B cell (primary cell): ENCODE results near the gene PGAM5. TPM values are rescaled to one million over a fixed set of nuclear protein-coding genes. Genes with fewer than 3 reads are reported as not detected.

Source experiments
- ATAC-seq: fragments of 200-7000 bp; cut with Tn5 transposase; one replicate; pipeline ENCODE4 v1.10.0; 2021; ENCODE audit warnings: low read depth, mild to moderate bottlenecking, moderate number of reproducible peaks, moderate library complexity
- CTCF ChIA-PET: fragments of 350-600 bp; sonication (Branson Sonifier 250); formaldehyde crosslinking; loops from one replicate; lab custom pipeline; 2021; ENCODE audit warnings: antibody characterized with exemption, inconsistent platforms; lab: Charles Lee
- POLR2A ChIA-PET: fragments of 350-600 bp; sonication (Branson Sonifier 250); formaldehyde crosslinking; loops from one replicate; lab custom pipeline; 2021; ENCODE audit warnings: antibody characterized with exemption; lab: Charles Lee
- DNase-seq: peaks from one replicate; pipeline ENCODE4 v3.0.0; 2013
- H2AFZ ChIP-seq: 2 replicates; pipeline ENCODE4 v1.6.1; 2012; ENCODE audit warnings: mild to moderate bottlenecking, low read depth, low read length; ENCODE audit not compliant: insufficient read depth, poor library complexity, severe bottlenecking
- H3K27ac ChIP-seq, 2 donors: 1 replicate in 1 of 2; 2 replicates in 1 of 2; pipeline ENCODE4 v1.5.1; 2012 to 2013; ENCODE audit warnings: low read length in 2 of 2, mild to moderate bottlenecking in 2 of 2, moderate library complexity in 1 of 2
- H3K27me3 ChIP-seq, 4 experiments: fragments of 200-600 bp in 1 of 4; sonication (generic) in 1 of 4; replicated peaks in 1 of 4; 1 replicate in 2 of 4; 2 replicates in 2 of 4; pipeline versions ENCODE4 v1.6.1 to v1.7.0; 2013 to 2016; ENCODE audit warnings: low read length in 3 of 4, mild to moderate bottlenecking in 2 of 4, mixed read lengths in 1 of 4, moderate library complexity in 1 of 4; ENCODE audit not compliant: insufficient read depth in 4 of 4, control insufficient read depth in 3 of 4; ENCODE audit errors: control extremely low read depth in 1 of 4
- H3K36me3 ChIP-seq, 2 experiments: replicated peaks in 1 of 2; 1 replicate in 1 of 2; 2 replicates in 1 of 2; pipeline versions ENCODE4 v1.6.1 to v1.7.1; 2013; ENCODE audit warnings: low read length in 1 of 2; ENCODE audit not compliant: insufficient read depth in 2 of 2, control insufficient read depth in 1 of 2; ENCODE audit errors: control extremely low read depth in 1 of 2, extremely low read depth in 1 of 2
- H3K4me1 ChIP-seq, 2 donors: fragments of 200-600 bp in 1 of 2; sonication (generic) in 1 of 2; 1 replicate in 1 of 2; 2 replicates in 1 of 2; pipeline versions ENCODE4 v1.5.1 to v1.6.1; 2013 to 2017; ENCODE audit warnings: low read length in 2 of 2; ENCODE audit not compliant: control insufficient read depth in 2 of 2, insufficient read depth in 2 of 2
- H3K4me2 ChIP-seq: replicated peaks from 2 replicates; pipeline ENCODE3; 2012; ENCODE audit warnings: mild to moderate bottlenecking, low read depth, low read length; ENCODE audit not compliant: poor library complexity, severe bottlenecking
- H3K4me3 ChIP-seq, 5 experiments: fragments of 200-600 bp in 1 of 5; sonication (generic) in 1 of 5; 1 replicate in 3 of 5; 2 replicates in 2 of 5; pipeline versions ENCODE4 v1.5.1 to v1.7.0; 2011 to 2016; ENCODE audit warnings: low read length in 4 of 5, mild to moderate bottlenecking in 4 of 5, low read depth in 2 of 5, control low read depth in 1 of 5, moderate library complexity in 1 of 5; ENCODE audit not compliant: insufficient read depth in 1 of 5; ENCODE audit errors: control extremely low read depth in 1 of 5, extremely low read depth in 1 of 5
- H3K79me2 ChIP-seq: fragments of 200-600 bp; sonication (generic); one replicate; pipeline ENCODE4 v1.6.0; 2016; ENCODE audit warnings: low read length; ENCODE audit not compliant: control insufficient read depth, insufficient read depth
- H3K9ac ChIP-seq: fragments of 200-600 bp; sonication (generic); 2 replicates; pipeline ENCODE4 v1.6.1; 2017; ENCODE audit warnings: mild to moderate bottlenecking, low read length, moderate library complexity
- H3K9me3 ChIP-seq, 3 donors: one replicate each; pipeline versions ENCODE4 v1.6.1 to v1.7.1; 2013; ENCODE audit warnings: low read length in 2 of 3; ENCODE audit not compliant: control insufficient read depth in 2 of 3, insufficient read depth in 1 of 3; ENCODE audit errors: control extremely low read depth in 1 of 3
- H4K20me1 ChIP-seq: 2 replicates; pipeline ENCODE4 v1.6.0; 2012; ENCODE audit warnings: mild to moderate bottlenecking, low read length; ENCODE audit not compliant: insufficient read depth, control insufficient read depth, poor library complexity, severe bottlenecking
- H3K27ac Mint-ChIP-seq: one replicate; pipeline ENCODE4 v1.8.0; 2021; ENCODE audit warnings: mixed read lengths
- H3K27me3 Mint-ChIP-seq: one replicate; pipeline ENCODE4 v1.8.0; 2021; ENCODE audit warnings: mixed read lengths
- H3K4me1 Mint-ChIP-seq: one replicate; pipeline ENCODE4 v1.8.0; 2021; ENCODE audit warnings: mixed read lengths
- H3K4me3 Mint-ChIP-seq: one replicate; pipeline ENCODE4 v1.8.0; 2021; ENCODE audit warnings: mixed read lengths
- H3K9me3 Mint-ChIP-seq: one replicate; pipeline ENCODE4 v1.8.0; 2022; ENCODE audit warnings: mixed read lengths; ENCODE audit not compliant: insufficient read depth
- EZH2 ChIP-seq: IDR thresholded peaks from 2 replicates; pipeline ENCODE4 v1.6.1; 2012; ENCODE audit warnings: borderline replicate concordance, low read depth, mild to moderate bottlenecking, moderate library complexity, low read length; ENCODE audit not compliant: insufficient read depth, poor library complexity, severe bottlenecking
- WGBS: methylation state at CpG from one replicate; pipeline ENCODE4 v1.1.5; 2013; ENCODE audit warnings: missing lambda C conversion rate; ENCODE audit not compliant: insufficient coverage; 5-methylcytosine and 5-hydroxymethylcytosine counted together
- intact Hi-C: fragments of 100-400 bp; cut with micrococcal nuclease; formaldehyde crosslinking; loops from one replicate; pipeline ENCODE4 v1.10.0; 2022
- polyA plus RNA-seq: library from polyadenylated mRNA; depleted of rRNA; stranded (reverse); fragments of >200 nt; gene quantifications from 2 replicates; pipeline ENCODE4 v1.2.3, GENCODE V29; 2012
- total RNA-seq, 2 donors: library from RNA; stranded (reverse); fragments of 120-200 nt in 1 of 2; gene quantifications; 1 replicate in 1 of 2; 2 replicates in 1 of 2; pipeline versions ENCODE4 v1.2.3 to v1.2.4, GENCODE V29; 2013 to 2022
- TF ChIP-seq, protein P1 (sequence below): fragments of 200-600 bp; IDR thresholded peaks from one replicate; pipeline ENCODE4 v1.8.0; 2022; ENCODE audit warnings: antibody characterized with exemption, mild to moderate bottlenecking

PGAM5 gene
- total and polyA plus RNA-seq, 2 donors (not counting 1 experiment from before 2014, with no cell fraction given): 14.6 to 29.9 TPM

DNA sequence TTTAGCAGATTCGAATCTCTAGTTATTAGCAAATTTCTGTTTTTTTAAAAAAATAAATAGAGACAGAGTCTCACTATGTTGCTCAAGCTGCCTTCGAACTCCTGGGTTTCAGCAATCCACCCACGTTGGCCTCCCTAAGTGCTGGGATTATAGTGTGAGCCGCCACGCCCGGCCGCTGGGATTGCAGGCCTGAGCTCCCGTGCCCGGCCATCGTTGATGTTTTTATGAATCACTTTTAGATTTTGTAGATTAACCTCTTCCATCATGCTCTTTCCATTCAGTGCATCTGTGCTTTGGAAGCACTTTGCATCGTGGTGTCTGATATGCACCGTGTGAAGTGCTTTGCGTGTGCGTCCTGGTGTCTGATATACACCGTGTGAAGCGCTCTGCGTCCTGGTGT is 20.9 kb downstream of the PGAM5 start:
- 99% methylated on average over 16 of the region's 17 CpGs for WGBS
- no peak overlapping the region for H2AFZ ChIP-seq
- no peak overlapping the region for H3K9ac ChIP-seq
- intact Hi-C loops: no loop called here
- ChIA-PET POLR2A (no interaction called here), CTCF (no interaction called here)
- no peaks in the 10 kb centered on the region for H3K27me3 ChIP-seq
- no peak overlapping the region for H3K27ac Mint-ChIP-seq
- no peak for DNase-seq
- no peak overlapping the region for H3K4me2 ChIP-seq
- H3K9me3 Mint-ChIP-seq: no peaks in the 10 kb centered on the region
- H3K4me1 Mint-ChIP-seq: no peaks in the 10 kb centered on the region
- H3K4me1 ChIP-seq: no peaks in the 10 kb centered on the region
- H3K27me3 Mint-ChIP-seq: no peaks in the 10 kb centered on the region
- peaks cover 0 to 80% of the 10 kb centered on the region in 2 experiments for H3K36me3 ChIP-seq
- TF ChIP-seq, protein P1, sequence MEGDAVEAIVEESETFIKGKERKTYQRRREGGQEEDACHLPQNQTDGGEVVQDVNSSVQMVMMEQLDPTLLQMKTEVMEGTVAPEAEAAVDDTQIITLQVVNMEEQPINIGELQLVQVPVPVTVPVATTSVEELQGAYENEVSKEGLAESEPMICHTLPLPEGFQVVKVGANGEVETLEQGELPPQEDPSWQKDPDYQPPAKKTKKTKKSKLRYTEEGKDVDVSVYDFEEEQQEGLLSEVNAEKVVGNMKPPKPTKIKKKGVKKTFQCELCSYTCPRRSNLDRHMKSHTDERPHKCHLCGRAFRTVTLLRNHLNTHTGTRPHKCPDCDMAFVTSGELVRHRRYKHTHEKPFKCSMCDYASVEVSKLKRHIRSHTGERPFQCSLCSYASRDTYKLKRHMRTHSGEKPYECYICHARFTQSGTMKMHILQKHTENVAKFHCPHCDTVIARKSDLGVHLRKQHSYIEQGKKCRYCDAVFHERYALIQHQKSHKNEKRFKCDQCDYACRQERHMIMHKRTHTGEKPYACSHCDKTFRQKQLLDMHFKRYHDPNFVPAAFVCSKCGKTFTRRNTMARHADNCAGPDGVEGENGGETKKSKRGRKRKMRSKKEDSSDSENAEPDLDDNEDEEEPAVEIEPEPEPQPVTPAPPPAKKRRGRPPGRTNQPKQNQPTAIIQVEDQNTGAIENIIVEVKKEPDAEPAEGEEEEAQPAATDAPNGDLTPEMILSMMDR: no peak
- no peak for TF ChIP-seq EZH2
- no peak overlapping the region for H3K4me3 Mint-ChIP-seq
- H3K4me3 ChIP-seq: no peak overlapping the region
- H3K79me2 ChIP-seq: peaks cover 7% of the 10 kb centered on the region
- H4K20me1 ChIP-seq: no peaks in the 10 kb centered on the region
- no peak for ATAC-seq
- H3K9me3 ChIP-seq: no peaks in the 10 kb centered on the region
- H3K27ac ChIP-seq: no peak overlapping the region

DNA sequence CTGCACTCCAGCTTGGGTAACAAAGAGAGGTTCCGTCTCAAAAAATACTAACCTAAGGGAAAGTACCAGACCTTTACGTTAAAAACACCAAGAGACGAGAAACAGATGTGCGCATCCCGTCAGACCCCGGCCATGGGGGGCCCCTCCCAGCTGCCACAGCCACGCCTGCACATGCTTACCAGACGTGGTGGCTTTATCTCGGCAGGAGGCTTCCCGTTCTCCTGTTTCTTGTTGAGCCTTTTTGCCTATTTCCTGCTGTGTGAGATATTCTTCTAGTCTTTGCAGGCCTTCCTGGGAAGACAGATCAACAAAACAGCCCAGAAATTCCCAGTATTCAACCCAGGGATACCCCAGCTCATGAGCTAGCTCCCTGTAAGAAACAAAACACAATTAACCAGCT is 23.6 kb downstream of the PGAM5 start:
- peaks cover 0 to 78% of the 10 kb centered on the region in 2 experiments for H3K36me3 ChIP-seq

More for the DNA sequence above, 23.6 kb downstream of the PGAM5 start:
- POLR2A ChIA-PET: no interaction called here
- no peak for DNase-seq
- intact Hi-C loops: no loop called here
- no peak overlapping the region for H2AFZ ChIP-seq
- ATAC-seq: no peak
- Mint-ChIP-seq H3K4me1 (no peaks in the 10 kb centered on the region), H3K4me3 (no peak overlapping the region), H3K27me3 (no peaks in the 10 kb centered on the region), H3K9me3 (no peaks in the 10 kb centered on the region), H3K27ac (no peak overlapping the region)
- CTCF ChIA-PET: no interaction called here
- H3K27ac ChIP-seq: no peak overlapping the region
- no peak for TF ChIP-seq EZH2
- TF ChIP-seq, protein P1: no peak
- no peaks in the 10 kb centered on the region for H4K20me1 ChIP-seq
- H3K9me3 ChIP-seq: no peaks in the 10 kb centered on the region
- peaks cover 4% of the 10 kb centered on the region for H3K79me2 ChIP-seq
- whole genome bisulfite sequencing: 99% methylated on average over 9 of the region's 10 CpGs
- no peaks in the 10 kb centered on the region for H3K27me3 ChIP-seq
- no peaks in the 10 kb centered on the region for H3K4me1 ChIP-seq
- no peak overlapping the region for H3K4me2 ChIP-seq
- no peak overlapping the region for H3K9ac ChIP-seq
- no peak overlapping the region for H3K4me3 ChIP-seq
